T-helper 2 cell treated with Interferon-gamma antibody and Interleukin-4, amounts not matched to agents 100 ng/mL and 5 ng/mL, for 36 hours (primary cell): ENCODE data around the gene APOBEC3B. TPM values are rescaled to one million over a fixed set of nuclear protein-coding genes. Genes with fewer than 3 reads are reported as not detected.
"Not testable (repeated sequence)": the region's sequence is repeated elsewhere in the genome, so short reads cannot be mapped to it uniquely, and the experiment has no call there.

ENCODE experiments used
- intact Hi-C: fragments of 100-400 bp; cut with micrococcal nuclease; formaldehyde crosslinking; loops from one replicate; pipeline ENCODE4 v1.15.1; 2023
- total RNA-seq: library from RNA; stranded (reverse); gene quantifications from 2 replicates; pipeline ENCODE4 v1.2.3, GENCODE V29; 2022

The APOBEC3B gene
- total RNA-seq, 1 donor from 2014 or later, result 27.8 TPM

GRCh38 chr22:38987171-38987895 is 5.2 kb downstream of the APOBEC3B start:
- intact Hi-C loops, result no loop called here

- intact Hi-C loops, result no loop called here
Measured at GRCh38 chr22:38989466-38989865, 7.3 kb downstream of the APOBEC3B start.

GRCh38 chr22:38992871-38993371 is 10.8 kb downstream of the APOBEC3B start:
- intact Hi-C loops, result not testable (repeated sequence)

- intact Hi-C loops, result no loop called here
Measured at GRCh38 chr22:38996105-38996504, 14.0 kb downstream of the APOBEC3B start.

- intact Hi-C loops, result no loop called here
Measured at GRCh38 chr22:38997518-38997917, 15.4 kb downstream of the APOBEC3B start.

- intact Hi-C loops, result loop anchor here (1.0 kb wide), 2 partner anchors 30 to 133 kb away; no protein-coding TSS in a partner anchor
Measured at GRCh38 chr22:39003165-39003638, 21.1 kb downstream of the APOBEC3B start.

- intact Hi-C loops, result loop anchor here (1.0 kb wide), 1 partner anchor 111 kb away; no protein-coding TSS in a partner anchor
Measured at GRCh38 chr22:39007177-39007576, 25.0 kb downstream of the APOBEC3B start.

GRCh38 chr22:39008271-39008850 is 26.2 kb downstream of the APOBEC3B start:
- intact Hi-C loops, result not testable (repeated sequence)

- intact Hi-C loops, result loop anchor here (10.0 kb wide), 1 partner anchor 304 kb away; the partner anchor contains the start of gene RPL3
Measured at GRCh38 chr22:39010946-39011345, 28.8 kb downstream of the APOBEC3B start.

GRCh38 chr22:39012533-39013511 is 30.7 kb downstream of the APOBEC3B start:
- intact Hi-C loops, result loop anchor here (10.0 kb wide), 1 partner anchor 302 kb away; the partner anchor contains the start of gene RPL3

GRCh38 chr22:39013561-39013941 is 31.4 kb downstream of the APOBEC3B start:
- intact Hi-C loops, result loop anchor here (10.0 kb wide), 1 partner anchor 301 kb away; the partner anchor contains the start of gene RPL3

GRCh38 chr22:39013942-39014722 is 32.0 kb downstream of the APOBEC3B start, which contains the start of gene APOBEC3C:
TSS of gene APOBEC3C (plus strand) at chr22:39014257. CDS start at chr22:39014363, 106 bp downstream.
- intact Hi-C loops, result loop anchor here (1.0 to 10.0 kb wide), 2 partner anchors 8 to 301 kb away; partner anchors contain the start of gene RPL3

GRCh38 chr22:39014723-39015121 is 32.6 kb downstream of the APOBEC3B start:
- intact Hi-C loops, result loop anchor here (1.0 to 10.0 kb wide), 2 partner anchors 8 to 300 kb away; partner anchors contain the start of gene RPL3

GRCh38 chr22:39016592-39016991 is 34.4 kb downstream of the APOBEC3B start:
- intact Hi-C loops, result loop anchor here (10.0 kb wide), 1 partner anchor 298 kb away; the partner anchor contains the start of gene RPL3

GRCh38 chr22:39017596-39018365 is 35.6 kb downstream of the APOBEC3B start:
- intact Hi-C loops, result loop anchor here (10.0 kb wide), 1 partner anchor 297 kb away; the partner anchor contains the start of gene RPL3

GRCh38 chr22:39020021-39020651 is 38.0 kb downstream of the APOBEC3B start:
- intact Hi-C loops, result not testable (repeated sequence)

- intact Hi-C loops, result loop anchor here (1.0 kb wide), 1 partner anchor 7 kb away; the partner anchor contains the start of gene APOBEC3C
Measured at GRCh38 chr22:39021552-39022250, 39.6 kb downstream of the APOBEC3B start.
